ENCODE measurements around the gene PTX4. TPM values are rescaled to one million over a fixed set of nuclear protein-coding genes. Genes with fewer than 3 reads are reported as not detected.

PTX4 gene
- total RNA-seq, 1 donor from 2014 or later = 2.2 TPM

DNA sequence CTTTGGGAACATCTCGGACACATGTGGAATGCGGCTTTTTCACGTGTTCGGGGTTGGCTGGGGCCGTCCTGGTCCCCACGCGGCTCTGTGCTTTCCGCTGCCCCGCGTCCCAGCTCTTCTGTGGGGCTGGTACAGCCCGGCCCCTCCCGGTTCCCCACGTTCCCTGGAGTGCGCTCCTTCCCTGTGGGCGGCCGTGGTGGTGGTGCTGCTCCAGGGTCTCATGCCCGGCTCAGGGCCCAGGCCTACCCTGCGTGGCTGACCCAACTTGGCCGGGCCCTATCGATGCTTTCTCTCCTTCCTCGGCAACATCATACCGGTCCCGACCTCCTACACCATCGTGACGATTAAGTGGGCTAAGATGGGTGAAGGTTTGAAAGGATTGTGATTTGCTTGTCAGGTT lies 7.7 kb upstream of the PTX4 start:
- H3K4me3 Mint-ChIP-seq (ENCODE audit: unreplicated experiment) = peak overlapping the region; percentile 7
- no peaks in the 10 kb centered on the region for H3K36me3 Mint-ChIP-seq (ENCODE audit: unreplicated experiment)
- TF ChIP-seq, protein P1, sequence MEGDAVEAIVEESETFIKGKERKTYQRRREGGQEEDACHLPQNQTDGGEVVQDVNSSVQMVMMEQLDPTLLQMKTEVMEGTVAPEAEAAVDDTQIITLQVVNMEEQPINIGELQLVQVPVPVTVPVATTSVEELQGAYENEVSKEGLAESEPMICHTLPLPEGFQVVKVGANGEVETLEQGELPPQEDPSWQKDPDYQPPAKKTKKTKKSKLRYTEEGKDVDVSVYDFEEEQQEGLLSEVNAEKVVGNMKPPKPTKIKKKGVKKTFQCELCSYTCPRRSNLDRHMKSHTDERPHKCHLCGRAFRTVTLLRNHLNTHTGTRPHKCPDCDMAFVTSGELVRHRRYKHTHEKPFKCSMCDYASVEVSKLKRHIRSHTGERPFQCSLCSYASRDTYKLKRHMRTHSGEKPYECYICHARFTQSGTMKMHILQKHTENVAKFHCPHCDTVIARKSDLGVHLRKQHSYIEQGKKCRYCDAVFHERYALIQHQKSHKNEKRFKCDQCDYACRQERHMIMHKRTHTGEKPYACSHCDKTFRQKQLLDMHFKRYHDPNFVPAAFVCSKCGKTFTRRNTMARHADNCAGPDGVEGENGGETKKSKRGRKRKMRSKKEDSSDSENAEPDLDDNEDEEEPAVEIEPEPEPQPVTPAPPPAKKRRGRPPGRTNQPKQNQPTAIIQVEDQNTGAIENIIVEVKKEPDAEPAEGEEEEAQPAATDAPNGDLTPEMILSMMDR (IDR thresholded peaks at IDR 0.05; ENCODE audit: partially characterized antibody, unreplicated experiment) = no peak
- H3K9me3 Mint-ChIP-seq (ENCODE audit: unreplicated experiment) = peaks cover 12% of the 10 kb centered on the region
- H3K27ac Mint-ChIP-seq (ENCODE audit: unreplicated experiment) = peak overlapping the region; percentile 55
- DNase-seq = no peak
- peaks cover 4% of the 10 kb centered on the region for H3K4me1 Mint-ChIP-seq (ENCODE audit: low read depth, unreplicated experiment)
- peaks cover 6% of the 10 kb centered on the region for H3K27me3 Mint-ChIP-seq (ENCODE audit: unreplicated experiment)

DNA sequence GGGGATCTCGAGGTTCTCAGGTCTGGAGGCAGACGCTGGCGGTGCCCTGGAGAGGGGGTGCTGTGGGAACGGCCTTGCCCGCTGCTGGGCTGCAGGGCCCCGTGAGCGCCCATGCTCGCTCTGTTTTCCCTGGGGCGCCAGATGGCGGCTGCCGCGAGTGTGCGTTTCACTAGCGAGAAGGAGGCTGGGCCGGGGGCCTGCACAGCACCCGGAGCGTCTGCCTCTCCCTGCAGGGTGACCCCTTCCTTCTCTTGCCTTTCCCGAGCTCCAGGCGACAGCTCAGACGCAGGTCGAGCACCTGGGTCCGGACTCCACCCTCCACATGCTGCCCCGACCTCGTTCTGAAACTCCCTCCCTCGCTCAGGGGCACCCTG lies 7.1 kb upstream of the PTX4 start:
- DNase-seq = no peak
- Mint-ChIP-seq H3K27ac (ENCODE audit: unreplicated experiment) (no peak overlapping the region), H3K36me3 (ENCODE audit: unreplicated experiment) (no peaks in the 10 kb centered on the region), H3K4me1 (ENCODE audit: low read depth, unreplicated experiment) (peaks cover 4% of the 10 kb centered on the region), H3K9me3 (ENCODE audit: unreplicated experiment) (peaks cover 12% of the 10 kb centered on the region), H3K4me3 (ENCODE audit: unreplicated experiment) (peak overlapping the region; percentile 57), H3K27me3 (ENCODE audit: unreplicated experiment) (peaks cover 6% of the 10 kb centered on the region)
- TF ChIP-seq, protein P1 (IDR thresholded peaks at IDR 0.05; ENCODE audit: partially characterized antibody, unreplicated experiment) = no peak

DNA sequence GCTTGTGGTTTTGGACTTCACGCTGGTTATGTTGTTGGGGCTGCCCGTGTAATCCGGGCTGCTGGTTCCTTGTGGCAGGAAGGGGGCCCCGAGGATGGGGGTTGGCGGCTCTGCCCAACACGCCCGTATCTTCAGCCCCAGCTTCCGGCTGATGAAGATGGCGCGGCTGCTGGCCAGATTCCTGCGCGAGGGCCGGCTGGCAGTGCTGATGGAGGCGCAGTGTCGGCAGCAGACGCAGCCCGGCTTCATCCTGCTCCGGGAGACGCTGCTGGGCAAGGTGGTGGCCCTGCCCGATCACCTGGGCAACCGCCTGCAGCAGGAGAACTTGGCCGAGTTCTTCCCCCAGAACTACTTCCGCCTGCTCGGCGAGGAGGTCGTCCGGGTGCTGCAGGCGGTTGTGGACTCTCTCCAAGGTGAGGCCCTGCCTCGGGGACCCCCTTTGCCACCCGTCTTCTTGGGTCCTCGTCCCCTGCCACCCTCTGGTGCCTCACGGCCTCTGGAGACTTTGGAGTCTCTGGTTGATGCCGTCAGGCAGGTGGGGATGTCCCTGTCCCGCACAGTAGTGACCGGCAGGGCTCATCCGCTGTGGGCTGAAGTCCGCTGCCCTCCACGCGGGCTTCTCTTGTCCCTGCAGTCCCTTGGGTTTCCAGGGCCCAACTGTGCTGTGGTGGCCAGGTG lies 6.6 kb upstream of the PTX4 start:
- Mint-ChIP-seq H3K36me3 (ENCODE audit: unreplicated experiment) (no peaks in the 10 kb centered on the region), H3K4me3 (ENCODE audit: unreplicated experiment) (peak overlapping the region; percentile 90), H3K27me3 (ENCODE audit: unreplicated experiment) (peaks cover 6% of the 10 kb centered on the region), H3K27ac (ENCODE audit: unreplicated experiment) (peak overlapping the region; percentile 85), H3K4me1 (ENCODE audit: low read depth, unreplicated experiment) (peaks cover 4% of the 10 kb centered on the region), H3K9me3 (ENCODE audit: unreplicated experiment) (peaks cover 12% of the 10 kb centered on the region)
- TF ChIP-seq, protein P1 (IDR thresholded peaks at IDR 0.05; ENCODE audit: partially characterized antibody, unreplicated experiment) = no peak
- no peak for DNase-seq

DNA sequence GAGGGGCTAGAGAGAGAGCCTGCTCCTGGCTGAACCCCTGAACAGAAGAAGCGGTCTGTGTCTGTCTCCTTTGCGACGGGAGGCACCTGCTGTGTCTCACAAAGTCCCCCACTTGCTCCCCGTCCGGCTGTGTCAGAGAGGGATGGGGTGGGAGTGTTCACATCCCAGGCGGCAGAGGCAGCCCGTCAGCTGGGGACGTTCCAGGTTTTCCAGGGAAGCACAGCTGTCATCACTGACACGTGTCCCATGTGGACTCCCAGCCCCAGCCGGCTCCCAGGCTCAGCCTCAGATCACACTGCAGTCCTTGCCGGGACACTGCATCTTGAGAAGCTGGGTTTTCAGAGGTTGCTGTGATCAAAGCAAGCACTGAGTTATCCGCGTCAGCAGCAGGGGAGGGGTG lies 6.0 kb upstream of the PTX4 start:
- TF ChIP-seq, protein P1 (IDR thresholded peaks at IDR 0.05; ENCODE audit: partially characterized antibody, unreplicated experiment) = no peak
- Mint-ChIP-seq H3K9me3 (ENCODE audit: unreplicated experiment) (peaks cover 12% of the 10 kb centered on the region), H3K4me3 (ENCODE audit: unreplicated experiment) (peak overlapping the region; percentile 90), H3K27me3 (ENCODE audit: unreplicated experiment) (peaks cover 6% of the 10 kb centered on the region), H3K27ac (ENCODE audit: unreplicated experiment) (peak overlapping the region; percentile 85), H3K36me3 (ENCODE audit: unreplicated experiment) (no peaks in the 10 kb centered on the region), H3K4me1 (ENCODE audit: low read depth, unreplicated experiment) (peaks cover 4% of the 10 kb centered on the region)
- peak; percentile 73 for DNase-seq

DNA sequence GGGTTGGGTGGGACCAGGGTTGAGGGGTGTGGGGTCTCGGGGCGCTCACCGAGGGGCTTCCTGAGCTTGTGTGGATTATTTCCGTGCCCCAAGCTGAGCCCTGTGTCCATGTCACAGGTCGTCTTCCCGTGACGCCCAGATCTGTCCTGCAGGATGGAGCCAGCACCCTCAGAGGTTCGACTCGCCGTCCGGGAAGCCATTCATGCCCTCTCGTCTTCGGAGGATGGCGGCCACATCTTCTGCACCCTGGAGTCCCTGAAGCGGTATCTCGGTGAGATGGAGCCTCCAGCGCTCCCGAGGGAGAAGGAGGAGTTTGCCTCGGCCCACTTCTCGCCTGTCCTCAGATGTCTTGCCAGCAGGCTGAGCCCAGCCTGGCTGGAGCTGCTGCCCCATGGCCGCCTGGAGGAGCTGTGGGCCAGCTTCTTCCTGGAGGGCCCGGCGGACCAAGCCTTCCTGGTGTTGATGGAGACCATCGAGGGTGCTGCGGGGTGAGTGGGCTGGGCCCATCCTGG lies 5.4 kb upstream of the PTX4 start:
- TF ChIP-seq, protein P1 (IDR thresholded peaks at IDR 0.05; ENCODE audit: partially characterized antibody, unreplicated experiment) = peak; percentile 14
- peaks cover 6% of the 10 kb centered on the region for H3K27me3 Mint-ChIP-seq (ENCODE audit: unreplicated experiment)
- H3K4me3 Mint-ChIP-seq (ENCODE audit: unreplicated experiment) = peak overlapping the region; percentile 90
- H3K27ac Mint-ChIP-seq (ENCODE audit: unreplicated experiment) = peak overlapping the region; percentile 85
- H3K4me1 Mint-ChIP-seq (ENCODE audit: low read depth, unreplicated experiment) = peaks cover 4% of the 10 kb centered on the region
- peak; percentile 69 for DNase-seq
- H3K36me3 Mint-ChIP-seq (ENCODE audit: unreplicated experiment) = no peaks in the 10 kb centered on the region
- H3K9me3 Mint-ChIP-seq (ENCODE audit: unreplicated experiment) = peaks cover 12% of the 10 kb centered on the region
